Fibroblast of mammary gland (primary cell): Measurements from ENCODE around the gene PCDHGB2.

ENCODE experiments used
- DNase-seq: peaks from one replicate; pipeline ENCODE4 v3.0.0-alpha.2; 2010; ENCODE audit warnings: low read depth
- H3K4me3 ChIP-seq: 2 replicates; pipeline ENCODE4 v1.5.1; 2011; ENCODE audit warnings: low read depth, mild to moderate bottlenecking, low read length, moderate library complexity; ENCODE audit not compliant: control insufficient read depth
- CTCF ChIP-seq: conservative IDR thresholded peaks from 2 replicates; pipeline ENCODE4 v1.5.1; 2011; ENCODE audit warnings: low read depth, low read length, inconsistent platforms; ENCODE audit not compliant: control insufficient read depth, insufficient read depth

The PCDHGB2 gene

DNA sequence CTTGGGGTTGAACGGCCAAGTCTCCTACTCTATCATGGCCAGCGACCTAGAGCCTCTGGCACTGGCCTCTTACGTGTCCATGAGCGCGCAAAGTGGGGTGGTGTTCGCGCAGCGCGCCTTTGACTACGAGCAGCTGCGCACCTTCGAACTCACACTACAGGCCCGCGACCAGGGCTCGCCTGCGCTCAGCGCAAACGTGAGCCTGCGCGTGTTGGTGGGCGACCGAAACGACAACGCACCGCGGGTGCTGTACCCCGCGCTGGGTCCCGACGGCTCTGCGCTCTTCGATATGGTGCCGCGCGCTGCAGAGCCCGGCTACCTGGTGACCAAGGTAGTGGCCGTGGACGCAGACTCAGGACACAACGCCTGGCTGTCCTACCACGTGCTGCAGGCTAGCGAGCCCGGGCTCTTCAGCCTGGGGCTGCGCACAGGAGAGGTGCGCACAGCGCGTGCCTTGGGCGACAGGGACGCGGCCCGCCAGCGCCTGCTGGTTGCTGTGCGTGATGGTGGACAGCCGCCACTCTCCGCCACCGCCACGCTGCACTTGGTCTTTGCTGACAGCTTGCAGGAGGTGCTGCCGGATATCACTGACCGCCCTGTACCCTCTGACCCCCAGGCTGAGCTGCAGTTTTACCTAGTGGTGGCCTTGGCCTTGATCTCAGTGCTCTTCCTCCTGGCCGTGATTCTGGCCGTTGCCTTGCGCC, 39.9 kb downstream of the PCDHGB2 start:
- DNase-seq = no peak
- H3K4me3 ChIP-seq = no peak overlapping the region
- no peak for TF ChIP-seq CTCF

DNA sequence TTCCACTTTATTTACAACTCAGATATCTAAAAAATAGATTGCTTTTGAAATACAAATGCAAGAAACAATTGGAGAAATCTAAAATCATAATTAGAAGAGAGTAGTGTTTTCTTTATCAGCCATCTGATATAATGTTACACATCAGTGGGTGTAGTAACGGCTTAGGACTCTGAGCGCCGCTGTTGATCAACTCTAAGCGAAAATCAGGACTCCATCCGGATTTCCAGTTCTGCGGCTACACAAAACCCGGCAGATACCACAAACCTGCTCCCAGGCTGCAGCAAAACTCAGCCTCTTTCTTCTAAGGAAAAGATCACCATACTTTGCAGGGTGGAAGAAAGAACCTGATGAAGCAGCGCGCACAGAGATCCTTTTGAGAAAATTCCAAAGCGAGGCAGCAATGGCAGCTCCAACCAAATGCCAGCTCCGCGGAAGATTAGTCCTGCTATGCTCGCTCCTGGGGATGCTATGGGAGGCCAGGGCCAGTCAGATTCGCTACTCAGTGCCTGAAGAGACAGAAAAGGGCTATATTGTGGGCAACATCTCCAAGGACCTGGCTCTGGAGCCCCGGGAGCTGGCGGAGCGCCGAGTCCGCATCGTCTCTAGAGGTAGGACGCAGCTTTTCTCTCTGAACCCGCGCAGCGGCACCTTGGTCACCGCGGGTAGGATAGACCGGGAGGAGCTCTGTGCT, 42.9 kb downstream of the PCDHGB2 start, which contains the start of gene PCDHGA9:
Gene PCDHGA9, plus strand, starts transcription at position 226 of the 691 bp plus-strand sequence. Its CDS starts 175 bp downstream, at position 401.
- H3K4me3 ChIP-seq = peak within 1 kb of the TSS; percentile 37
- TF ChIP-seq CTCF = peak; percentile 60
- DNase-seq = peak; percentile 57

DNA sequence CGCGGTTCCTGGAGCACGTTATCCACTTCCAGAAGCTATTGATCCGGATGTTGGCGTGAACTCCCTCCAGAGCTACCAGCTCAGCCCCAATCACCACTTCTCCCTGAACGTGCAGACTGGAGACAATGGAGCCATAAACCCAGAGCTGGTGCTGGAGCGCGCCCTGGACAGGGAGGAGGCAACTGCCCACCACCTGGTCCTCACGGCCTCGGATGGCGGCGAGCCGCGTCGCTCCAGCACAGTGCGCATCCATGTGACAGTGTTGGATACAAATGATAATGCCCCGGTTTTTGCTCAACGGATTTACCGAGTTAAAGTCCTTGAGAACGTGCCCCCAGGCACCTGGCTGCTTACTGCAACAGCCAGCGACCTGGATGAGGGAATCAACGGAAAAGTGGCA, 43.6 kb downstream of the PCDHGB2 start:
- no peak for TF ChIP-seq CTCF
- no peak overlapping the region for H3K4me3 ChIP-seq

GRCh38 chr5:141407790-141408505, 48.2 kb downstream of the PCDHGB2 start, which contains the start of gene PCDHGB6:
PCDHGB6 (plus strand) TSS chr5:141408021; CDS start chr5:141408203, 182 bp downstream.
- TF ChIP-seq CTCF = peak; percentile 66
- DNase-seq = peak; percentile 59

More for the DNA sequence above, 43.6 kb downstream of the PCDHGB2 start:
- no peak for DNase-seq

DNA sequence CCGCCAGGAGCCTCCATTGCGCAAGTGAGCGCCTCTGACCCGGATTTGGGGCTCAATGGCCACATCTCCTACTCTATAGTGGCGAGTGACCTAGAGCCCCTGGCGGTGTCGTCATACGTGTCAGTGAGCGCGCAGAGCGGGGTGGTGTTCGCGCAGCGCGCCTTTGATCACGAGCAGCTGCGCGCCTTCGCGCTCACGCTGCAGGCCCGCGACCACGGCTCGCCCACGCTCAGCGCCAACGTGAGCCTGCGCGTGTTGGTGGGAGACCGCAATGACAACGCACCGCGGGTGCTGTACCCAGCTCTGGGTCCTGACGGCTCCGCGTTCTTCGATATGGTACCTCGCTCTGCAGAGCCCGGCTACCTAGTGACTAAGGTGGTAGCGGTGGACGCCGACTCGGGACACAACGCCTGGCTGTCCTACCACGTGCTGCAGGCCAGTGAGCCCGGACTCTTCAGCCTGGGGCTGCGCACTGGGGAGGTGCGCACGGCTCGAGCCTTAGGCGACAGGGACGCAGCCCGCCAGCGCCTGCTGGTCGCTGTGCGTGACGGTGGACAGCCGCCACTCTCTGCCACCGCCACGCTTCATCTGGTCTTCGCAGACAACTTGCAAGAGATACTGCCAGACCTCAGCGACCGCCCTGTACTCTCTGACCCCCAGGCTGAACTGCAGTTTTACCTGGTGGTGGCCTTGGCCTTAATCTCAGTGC, 50.0 kb downstream of the PCDHGB2 start:
- no peak overlapping the region for H3K4me3 ChIP-seq
- TF ChIP-seq CTCF = no peak
- no peak for DNase-seq

More at GRCh38 chr5:141407790-141408505, 48.2 kb downstream of the PCDHGB2 start, which contains the start of gene PCDHGB6:
- H3K4me3 ChIP-seq = peak within 1 kb of the TSS; percentile 35

DNA sequence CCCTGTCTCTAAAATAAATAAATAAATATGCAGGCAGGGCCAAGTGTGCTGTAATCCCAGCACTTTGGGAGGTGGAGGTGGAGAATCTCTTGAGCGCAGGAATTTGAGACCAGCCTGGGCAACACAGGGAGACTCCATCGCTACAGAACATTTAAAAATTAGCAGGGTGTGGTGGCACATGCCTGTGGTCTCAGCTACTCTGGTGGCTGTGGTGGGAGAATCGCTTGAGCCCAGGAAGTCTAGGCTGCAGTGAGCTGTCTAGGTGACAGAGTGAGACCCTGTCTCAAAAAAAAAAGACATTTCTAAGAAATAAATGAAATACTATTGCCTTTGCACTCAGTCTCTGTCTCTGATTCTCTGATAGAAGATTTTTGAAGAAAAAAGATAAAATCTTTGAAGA, 51.8 kb downstream of the PCDHGB2 start:
- no peak for TF ChIP-seq CTCF
- DNase-seq = no peak
- no peak overlapping the region for H3K4me3 ChIP-seq
